Endothelial cell of umbilical vein (primary cell): ENCODE measurements around the gene HOXC13. TPM values are rescaled to one million over a fixed set of nuclear protein-coding genes. Genes with fewer than 3 reads are reported as not detected.

Experiments
- BruUV-seq: library from RNA; stranded (reverse); fragments of 400-500 nt; replicated peaks from 2 replicates; lab custom pipeline; 2021; lab: Mats Ljungman, UMichigan
- CTCF ChIA-PET: fragments of 300-600, 350-600 bp; sonication (Branson Sonifier 250); formaldehyde crosslinking; loops from one replicate; lab custom pipeline; 2021; ENCODE audit warnings: antibody characterized with exemption, inconsistent platforms; lab: Charles Lee
- POLR2A ChIA-PET: fragments of 300-600, 350-600 bp; sonication (Branson Sonifier 250); formaldehyde crosslinking; loops from one replicate; lab custom pipeline; 2021; ENCODE audit warnings: antibody characterized with exemption, inconsistent platforms; lab: Charles Lee
- DNase-seq: peaks from one replicate; pipeline ENCODE4 v3.0.0-alpha.2; 2011; ENCODE audit warnings: low read depth, low spot score
- FAIRE-seq: peaks from 2 replicates; lab custom pipeline; 2011; peaks lifted over from hg19 to GRCh38; lab: Jason Lieb, UNC
- H2AFZ ChIP-seq: 2 replicates; pipeline ENCODE4 v1.6.0; 2012; ENCODE audit warnings: low read depth, low read length, control low read depth, inconsistent platforms
- H3K27ac ChIP-seq: 2 replicates; pipeline ENCODE4 v1.5.1; 2011; ENCODE audit warnings: low read depth, mild to moderate bottlenecking, control low read depth, low read length, moderate library complexity; ENCODE audit not compliant: insufficient read depth
- H3K27me3 ChIP-seq, 2 experiments: 2 replicates each; pipeline versions ENCODE4 v1.6.0 to v1.6.1; 2011; ENCODE audit warnings: low read length in 2 of 2, mixed read lengths in 1 of 2; ENCODE audit not compliant: control insufficient read depth in 2 of 2, insufficient read depth in 2 of 2
- H3K36me3 ChIP-seq, 2 experiments: 2 replicates in 1 of 2; 3 replicates in 1 of 2; pipeline ENCODE4 v1.5.1; 2011; ENCODE audit warnings: low read length in 2 of 2, mild to moderate bottlenecking in 1 of 2, moderate library complexity in 1 of 2; ENCODE audit not compliant: control insufficient read depth in 2 of 2, insufficient read depth in 2 of 2; ENCODE audit errors: extremely low read depth in 1 of 2
- H3K4me1 ChIP-seq: 3 replicates; pipeline ENCODE4 v1.5.1; 2011; ENCODE audit warnings: mild to moderate bottlenecking, low read length; ENCODE audit not compliant: control insufficient read depth, insufficient read depth; ENCODE audit errors: extremely low read depth
- H3K4me2 ChIP-seq: 2 replicates; pipeline ENCODE4 v1.6.1; 2011; ENCODE audit warnings: low read length, control low read depth, mixed read lengths; ENCODE audit not compliant: insufficient read depth
- H3K4me3 ChIP-seq, 3 experiments: fragments of 200-600 bp in 1 of 3; sonication (generic), shearing (Covaris generic) in 1 of 3; replicated peaks in 1 of 3; 2 replicates each; pipeline ENCODE4 v1.5.1; 2011 to 2016; ENCODE audit warnings: control low read depth in 3 of 3, low read length in 3 of 3, mild to moderate bottlenecking in 2 of 3, inconsistent platforms in 1 of 3, low read depth in 1 of 3, moderate library complexity in 1 of 3; ENCODE audit not compliant: insufficient read depth in 1 of 3
- H3K79me2 ChIP-seq: 2 replicates; pipeline ENCODE4 v1.6.0; 2012; ENCODE audit warnings: low read length, inconsistent platforms; ENCODE audit not compliant: control insufficient read depth, insufficient read depth
- H3K9ac ChIP-seq: replicated peaks from 2 replicates; pipeline ENCODE3; 2011; ENCODE audit warnings: low read length, control low read depth; ENCODE audit not compliant: insufficient read depth; ENCODE audit errors: extremely low read depth
- H3K9me1 ChIP-seq: replicated peaks from 3 replicates; pipeline ENCODE4 v1.6.0; 2011; ENCODE audit warnings: mild to moderate bottlenecking, low read length; ENCODE audit not compliant: control insufficient read depth, insufficient read depth; ENCODE audit errors: extremely low read depth
- H3K9me3 ChIP-seq: replicated peaks from 2 replicates; pipeline ENCODE4 v1.5.1; 2012; ENCODE audit warnings: low read length, inconsistent platforms; ENCODE audit not compliant: control insufficient read depth, insufficient read depth
- H4K20me1 ChIP-seq: replicated peaks from 2 replicates; pipeline ENCODE3; 2011; ENCODE audit warnings: mild to moderate bottlenecking, low read length; ENCODE audit not compliant: control insufficient read depth, insufficient read depth; ENCODE audit errors: extremely low read depth
- EZH2 ChIP-seq: IDR thresholded peaks from 2 replicates; pipeline ENCODE4 v1.6.1; 2012; ENCODE audit warnings: borderline replicate concordance, low read depth, mild to moderate bottlenecking, moderate library complexity, low read length, inconsistent platforms; ENCODE audit not compliant: severe bottlenecking
- FOS ChIP-seq: IDR thresholded peaks from 2 replicates; pipeline ENCODE4 v1.6.1; 2011; ENCODE audit warnings: mild to moderate bottlenecking, low read length, moderate library complexity, borderline replicate concordance; ENCODE audit not compliant: insufficient read depth
- GATA2 ChIP-seq: IDR thresholded peaks from 2 replicates; pipeline ENCODE4 v1.7.0; 2011; ENCODE audit warnings: low read depth, mild to moderate bottlenecking, moderate library complexity, mixed read lengths, low read length; ENCODE audit not compliant: insufficient read length, insufficient read depth
- MYC ChIP-seq: IDR thresholded peaks from one replicate; pipeline ENCODE4 v1.6.1; 2011; ENCODE audit warnings: mild to moderate bottlenecking, low read depth, low read length
- POLR2AphosphoS5 ChIP-seq: IDR thresholded peaks from 2 replicates; pipeline ENCODE4 v1.6.1; 2012; ENCODE audit warnings: low read depth, mild to moderate bottlenecking, control low read depth, low read length, moderate library complexity; ENCODE audit not compliant: insufficient read depth
- dilution Hi-C: fragments of 300-500 bp; cut with MboI; formaldehyde crosslinking; loops from one replicate; pipeline ENCODE4 v1.15.0; 2019; ENCODE audit warnings: low sequenced_read_pairs; ENCODE audit not compliant: extremely low pct_ligation_motif_present
- intact Hi-C: fragments of 100-400 bp; cut with micrococcal nuclease; formaldehyde crosslinking; loops from one replicate; pipeline ENCODE4 v1.10.0; 2022
- polyA plus RNA-seq, 4 experiments: library from polyadenylated mRNA; depleted of rRNA in 3 of 4; stranded (reverse) in 3 of 4; unstranded in 1 of 4; fragments of >200 nt; gene quantifications; 2 replicates each; pipeline versions ENCODE4 v1.2.1 to v1.2.3, GENCODE V29; 2011 to 2012; ENCODE audit warnings: missing spikeins in 1 of 4
- total RNA-seq: library from RNA; stranded (reverse); gene quantifications from 2 replicates; pipeline ENCODE4 v1.2.3, GENCODE V29; 2021
- TF ChIP-seq, protein P1 (sequence below): IDR thresholded peaks from 2 replicates; pipeline ENCODE4 v1.6.1; 2011; ENCODE audit not compliant: insufficient read depth, insufficient read length
- TF ChIP-seq, protein P2 (sequence below), 2 donors: IDR thresholded peaks; 1 replicate in 1 of 2; 2 replicates in 1 of 2; pipeline ENCODE4 v1.5.1; 2011; ENCODE audit warnings: low read length in 2 of 2, mild to moderate bottlenecking in 2 of 2, moderate library complexity in 2 of 2, control low read depth in 1 of 2, inconsistent platforms in 1 of 2, low read depth in 1 of 2; ENCODE audit not compliant: insufficient read depth in 1 of 2; ENCODE audit errors: extremely low read depth in 1 of 2

Gene HOXC13
- total and polyA plus RNA-seq, 2 donors (not counting 3 experiments of a cell fraction or from before 2014, with no cell fraction given) = not detected

- no peak overlapping the region for H3K4me3 ChIP-seq
- no peaks in the 10 kb centered on the region for H3K9me1 ChIP-seq
- H3K27ac ChIP-seq = no peak overlapping the region
- no peak overlapping the region for H3K4me2 ChIP-seq
- H3K4me1 ChIP-seq = no peaks in the 10 kb centered on the region
- DNase-seq (no peak), FAIRE-seq (no peak)
- POLR2A ChIA-PET = no interaction called here
- dilution Hi-C loops = no loop called here
- peak; percentile 72 for TF ChIP-seq EZH2
- TF ChIP-seq, protein P1, sequence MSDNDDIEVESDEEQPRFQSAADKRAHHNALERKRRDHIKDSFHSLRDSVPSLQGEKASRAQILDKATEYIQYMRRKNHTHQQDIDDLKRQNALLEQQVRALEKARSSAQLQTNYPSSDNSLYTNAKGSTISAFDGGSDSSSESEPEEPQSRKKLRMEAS = no peak
- H4K20me1 ChIP-seq = no peaks in the 10 kb centered on the region
- intact Hi-C loops = no loop called here
- H3K9me3 ChIP-seq = no peaks in the 10 kb centered on the region
- BruUV-seq = no TSS peak
- no peaks in the 10 kb centered on the region for H3K36me3 ChIP-seq
- CTCF ChIA-PET = interaction anchor here (0.5 kb wide), 1 partner anchor 247 kb away, joined by 3 read pairs; no protein-coding TSS in a partner anchor
- H2AFZ ChIP-seq = no peak overlapping the region
- no peak overlapping the region for H3K9ac ChIP-seq
- H3K27me3 ChIP-seq = peaks cover 78 to 94% of the 10 kb centered on the region in 2 experiments
- no peaks in the 10 kb centered on the region for H3K79me2 ChIP-seq
Measured at GRCh38 chr12:53944907-53945847, 6.5 kb downstream of the HOXC13 start.

- no peak for TF ChIP-seq EZH2
- TF ChIP-seq GATA2 = no peak
- TF ChIP-seq, protein P2, sequence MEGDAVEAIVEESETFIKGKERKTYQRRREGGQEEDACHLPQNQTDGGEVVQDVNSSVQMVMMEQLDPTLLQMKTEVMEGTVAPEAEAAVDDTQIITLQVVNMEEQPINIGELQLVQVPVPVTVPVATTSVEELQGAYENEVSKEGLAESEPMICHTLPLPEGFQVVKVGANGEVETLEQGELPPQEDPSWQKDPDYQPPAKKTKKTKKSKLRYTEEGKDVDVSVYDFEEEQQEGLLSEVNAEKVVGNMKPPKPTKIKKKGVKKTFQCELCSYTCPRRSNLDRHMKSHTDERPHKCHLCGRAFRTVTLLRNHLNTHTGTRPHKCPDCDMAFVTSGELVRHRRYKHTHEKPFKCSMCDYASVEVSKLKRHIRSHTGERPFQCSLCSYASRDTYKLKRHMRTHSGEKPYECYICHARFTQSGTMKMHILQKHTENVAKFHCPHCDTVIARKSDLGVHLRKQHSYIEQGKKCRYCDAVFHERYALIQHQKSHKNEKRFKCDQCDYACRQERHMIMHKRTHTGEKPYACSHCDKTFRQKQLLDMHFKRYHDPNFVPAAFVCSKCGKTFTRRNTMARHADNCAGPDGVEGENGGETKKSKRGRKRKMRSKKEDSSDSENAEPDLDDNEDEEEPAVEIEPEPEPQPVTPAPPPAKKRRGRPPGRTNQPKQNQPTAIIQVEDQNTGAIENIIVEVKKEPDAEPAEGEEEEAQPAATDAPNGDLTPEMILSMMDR (IDR thresholded peaks at IDR 0.05; ENCODE audit: extremely low read depth in 1 of 2, insufficient read depth in 1 of 2, low read depth in 1 of 2, low read length in 2 of 2) = no peak
- TF ChIP-seq POLR2AphosphoS5 = no peak
- TF ChIP-seq, protein P1 = no peak
- no peak for TF ChIP-seq MYC
- TF ChIP-seq FOS = no peak
- H3K4me2 ChIP-seq = no peak overlapping the region
- no peak overlapping the region for H3K4me3 ChIP-seq
- no peaks in the 10 kb centered on the region for H3K9me1 ChIP-seq
- no peaks in the 10 kb centered on the region for H3K9me3 ChIP-seq
- H3K4me1 ChIP-seq = no peaks in the 10 kb centered on the region
- H2AFZ ChIP-seq = no peak overlapping the region
- H3K9ac ChIP-seq = no peak overlapping the region
- ChIA-PET POLR2A (no interaction called here), CTCF (no interaction called here)
- no peaks in the 10 kb centered on the region for H3K79me2 ChIP-seq
- H3K36me3 ChIP-seq = no peaks in the 10 kb centered on the region
- peaks cover 90 to 97% of the 10 kb centered on the region in 2 experiments for H3K27me3 ChIP-seq
- FAIRE-seq = no peak
- no peaks in the 10 kb centered on the region for H4K20me1 ChIP-seq
- no TSS peak for BruUV-seq
- no peak for DNase-seq
- dilution Hi-C loops = no loop called here
- intact Hi-C loops = no loop called here
- H3K27ac ChIP-seq = no peak overlapping the region
Measured at GRCh38 chr12:53947743-53948142, 9.1 kb downstream of the HOXC13 start.
